Astrocyte of the spinal cord (primary cell): Measurements from ENCODE around the gene MLN.

Source experiments
- DNase-seq: peaks from one replicate; pipeline ENCODE4 v3.0.0; 2011; ENCODE audit warnings: low read depth, low spot score
- H3K4me3 ChIP-seq: 2 replicates; pipeline ENCODE4 v1.5.1; 2011; ENCODE audit warnings: low read depth, mild to moderate bottlenecking, low read length, moderate library complexity
- CTCF ChIP-seq: IDR thresholded peaks from 2 replicates; pipeline ENCODE4 v1.5.1; 2012; ENCODE audit warnings: low read depth, mild to moderate bottlenecking, low read length, inconsistent platforms
- in situ Hi-C: cut with HindIII; loops from 2 replicates; pipeline ENCODE4 v1.10.0; 2017; ENCODE audit warnings: low sequenced_read_pairs

Gene MLN

GRCh38 chr6:33761922-33762629, 41.7 kb downstream of the MLN start:
- peak; percentile 49 for TF ChIP-seq CTCF
- in situ Hi-C loops, result no loop called here
- DNase-seq, result no peak
- H3K4me3 ChIP-seq, result no peak overlapping the region

GRCh38 chr6:33761581-33761921, 42.3 kb downstream of the MLN start:
- in situ Hi-C loops, result no loop called here
- TF ChIP-seq CTCF, result no peak
- H3K4me3 ChIP-seq, result no peak overlapping the region
- DNase-seq, result no peak

- DNase-seq, result no peak
- in situ Hi-C loops, result no loop called here
- TF ChIP-seq CTCF, result no peak
- no peak overlapping the region for H3K4me3 ChIP-seq
Observed at GRCh38 chr6:33759887-33760629, 43.7 kb downstream of the MLN start.

GRCh38 chr6:33758815-33759216, 45.0 kb downstream of the MLN start:
- in situ Hi-C loops, result no loop called here
- TF ChIP-seq CTCF, result no peak
- DNase-seq, result no peak
- H3K4me3 ChIP-seq, result no peak overlapping the region

- in situ Hi-C loops, result no loop called here
- no peak for DNase-seq
- TF ChIP-seq CTCF, result no peak
- H3K4me3 ChIP-seq, result no peak overlapping the region
Observed at GRCh38 chr6:33757906-33758305, 45.9 kb downstream of the MLN start.

- no peak overlapping the region for H3K4me3 ChIP-seq
- TF ChIP-seq CTCF, result no peak
- in situ Hi-C loops, result no loop called here
- no peak for DNase-seq
Observed at GRCh38 chr6:33757113-33757512, 46.7 kb downstream of the MLN start.
